ENCODE measurements around the gene ITPRIPL1. TPM values are rescaled to one million over a fixed set of nuclear protein-coding genes. Genes with fewer than 3 reads are reported as not detected.

ITPRIPL1 gene
- polyA plus RNA-seq, 1 donor from 2014 or later = not detected

DNA sequence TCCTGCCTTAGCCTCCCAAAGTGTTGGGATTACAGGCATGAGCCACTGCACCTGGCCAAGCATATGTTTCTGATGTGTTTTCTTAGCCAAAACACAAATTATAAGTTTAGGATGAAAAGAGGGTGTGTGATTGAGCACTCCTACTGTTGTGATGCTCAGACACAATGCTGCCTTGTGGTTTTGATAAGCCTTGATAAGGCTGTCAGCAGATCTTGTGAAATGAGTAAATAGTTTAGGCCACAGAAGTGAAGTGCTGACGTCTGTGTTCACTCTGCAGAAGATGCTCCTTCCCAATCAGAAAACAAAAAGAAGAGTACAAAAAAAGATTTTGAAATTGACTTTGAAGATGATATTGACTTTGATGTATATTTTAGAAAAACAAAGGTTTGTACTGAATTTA lies 34.7 kb downstream of the ITPRIPL1 start:
- Histone ChIP-seq H4K20me1 (ENCODE audit: insufficient read depth) (no peaks in the 10 kb centered on the region), H3K9ac (ENCODE audit: low read length) (no peak overlapping the region), H3K9me2 (ENCODE audit: insufficient read depth, low read length) (no peaks in the 10 kb centered on the region), H3K27me3 (ENCODE audit: insufficient read depth, low read depth, low read length) (no peaks in the 10 kb centered on the region), H3K79me2 (replicated peaks; ENCODE audit: insufficient read depth, low read length) (no peaks in the 10 kb centered on the region), H3K27ac (ENCODE audit: low read length) (no peak overlapping the region), H3K36me3 (ENCODE audit: insufficient read depth, low read length) (no peaks in the 10 kb centered on the region), H3F3A (ENCODE audit: insufficient read depth, low read length, poor library complexity, severe bottlenecking) (no peaks in the 10 kb centered on the region), H2AFZ (ENCODE audit: low read depth, low read length) (no peak overlapping the region), H3K9me3 (ENCODE audit: low read length) (no peaks in the 10 kb centered on the region), H3K4me3 (ENCODE audit: low read length) (no peak overlapping the region), H3K4me2 (ENCODE audit: low read length) (no peak overlapping the region)
- no peak for TF ChIP-seq EP300 (conservative IDR thresholded peaks at IDR 0.05; ENCODE audit: poor library complexity, severe bottlenecking)
- no peak for TF ChIP-seq RAD21 (conservative IDR thresholded peaks at IDR 0.05)
- TF ChIP-seq, protein P1, sequence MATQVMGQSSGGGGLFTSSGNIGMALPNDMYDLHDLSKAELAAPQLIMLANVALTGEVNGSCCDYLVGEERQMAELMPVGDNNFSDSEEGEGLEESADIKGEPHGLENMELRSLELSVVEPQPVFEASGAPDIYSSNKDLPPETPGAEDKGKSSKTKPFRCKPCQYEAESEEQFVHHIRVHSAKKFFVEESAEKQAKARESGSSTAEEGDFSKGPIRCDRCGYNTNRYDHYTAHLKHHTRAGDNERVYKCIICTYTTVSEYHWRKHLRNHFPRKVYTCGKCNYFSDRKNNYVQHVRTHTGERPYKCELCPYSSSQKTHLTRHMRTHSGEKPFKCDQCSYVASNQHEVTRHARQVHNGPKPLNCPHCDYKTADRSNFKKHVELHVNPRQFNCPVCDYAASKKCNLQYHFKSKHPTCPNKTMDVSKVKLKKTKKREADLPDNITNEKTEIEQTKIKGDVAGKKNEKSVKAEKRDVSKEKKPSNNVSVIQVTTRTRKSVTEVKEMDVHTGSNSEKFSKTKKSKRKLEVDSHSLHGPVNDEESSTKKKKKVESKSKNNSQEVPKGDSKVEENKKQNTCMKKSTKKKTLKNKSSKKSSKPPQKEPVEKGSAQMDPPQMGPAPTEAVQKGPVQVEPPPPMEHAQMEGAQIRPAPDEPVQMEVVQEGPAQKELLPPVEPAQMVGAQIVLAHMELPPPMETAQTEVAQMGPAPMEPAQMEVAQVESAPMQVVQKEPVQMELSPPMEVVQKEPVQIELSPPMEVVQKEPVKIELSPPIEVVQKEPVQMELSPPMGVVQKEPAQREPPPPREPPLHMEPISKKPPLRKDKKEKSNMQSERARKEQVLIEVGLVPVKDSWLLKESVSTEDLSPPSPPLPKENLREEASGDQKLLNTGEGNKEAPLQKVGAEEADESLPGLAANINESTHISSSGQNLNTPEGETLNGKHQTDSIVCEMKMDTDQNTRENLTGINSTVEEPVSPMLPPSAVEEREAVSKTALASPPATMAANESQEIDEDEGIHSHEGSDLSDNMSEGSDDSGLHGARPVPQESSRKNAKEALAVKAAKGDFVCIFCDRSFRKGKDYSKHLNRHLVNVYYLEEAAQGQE (IDR thresholded peaks at IDR 0.05; ENCODE audit: borderline replicate concordance) = no peak
- TF ChIP-seq SMC3 (conservative IDR thresholded peaks at IDR 0.05; ENCODE audit: poor library complexity) = no peak
- no peak for TF ChIP-seq EZH2 (IDR thresholded peaks at IDR 0.05; ENCODE audit: borderline replicate concordance, insufficient read depth, low read length, poor library complexity, severe bottlenecking)
- no peak for TF ChIP-seq POLR2AphosphoS5 (IDR thresholded peaks at IDR 0.05)
- no peak for TF ChIP-seq MXI1 (conservative IDR thresholded peaks at IDR 0.05; ENCODE audit: poor library complexity, severe bottlenecking)
- TF ChIP-seq, protein P2, sequence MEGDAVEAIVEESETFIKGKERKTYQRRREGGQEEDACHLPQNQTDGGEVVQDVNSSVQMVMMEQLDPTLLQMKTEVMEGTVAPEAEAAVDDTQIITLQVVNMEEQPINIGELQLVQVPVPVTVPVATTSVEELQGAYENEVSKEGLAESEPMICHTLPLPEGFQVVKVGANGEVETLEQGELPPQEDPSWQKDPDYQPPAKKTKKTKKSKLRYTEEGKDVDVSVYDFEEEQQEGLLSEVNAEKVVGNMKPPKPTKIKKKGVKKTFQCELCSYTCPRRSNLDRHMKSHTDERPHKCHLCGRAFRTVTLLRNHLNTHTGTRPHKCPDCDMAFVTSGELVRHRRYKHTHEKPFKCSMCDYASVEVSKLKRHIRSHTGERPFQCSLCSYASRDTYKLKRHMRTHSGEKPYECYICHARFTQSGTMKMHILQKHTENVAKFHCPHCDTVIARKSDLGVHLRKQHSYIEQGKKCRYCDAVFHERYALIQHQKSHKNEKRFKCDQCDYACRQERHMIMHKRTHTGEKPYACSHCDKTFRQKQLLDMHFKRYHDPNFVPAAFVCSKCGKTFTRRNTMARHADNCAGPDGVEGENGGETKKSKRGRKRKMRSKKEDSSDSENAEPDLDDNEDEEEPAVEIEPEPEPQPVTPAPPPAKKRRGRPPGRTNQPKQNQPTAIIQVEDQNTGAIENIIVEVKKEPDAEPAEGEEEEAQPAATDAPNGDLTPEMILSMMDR (IDR thresholded peaks at IDR 0.05; ENCODE audit: poor library complexity, severe bottlenecking) = no peak
- TF ChIP-seq TAF1 (IDR thresholded peaks at IDR 0.05; ENCODE audit: low read depth) = no peak

DNA sequence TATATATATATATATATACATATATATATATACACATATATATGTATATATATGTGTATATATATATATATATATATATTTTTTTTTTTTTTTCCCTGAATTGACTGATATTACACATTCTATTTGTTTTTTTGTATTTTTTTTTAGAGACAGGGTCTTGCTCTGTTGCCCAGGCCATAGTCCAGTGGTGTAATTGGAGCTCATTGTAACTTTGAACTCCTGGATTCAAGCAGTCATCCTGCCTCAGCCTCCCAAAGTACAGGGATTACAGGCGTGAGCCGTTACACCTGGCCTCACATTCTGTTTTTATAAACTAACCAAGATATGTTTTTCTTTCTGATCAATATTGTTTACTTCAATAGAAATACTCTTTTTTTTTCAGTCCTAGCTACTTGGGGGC lies 36.6 kb downstream of the ITPRIPL1 start:
- H3K79me2 ChIP-seq (replicated peaks; ENCODE audit: insufficient read depth, low read length) = no peaks in the 10 kb centered on the region
- no peaks in the 10 kb centered on the region for H4K20me1 ChIP-seq (ENCODE audit: insufficient read depth)
- no peak overlapping the region for H3K27ac ChIP-seq (ENCODE audit: low read length)
- H3K4me2 ChIP-seq (ENCODE audit: low read length) = no peak overlapping the region
- H3K27me3 ChIP-seq (ENCODE audit: insufficient read depth, low read depth, low read length) = no peaks in the 10 kb centered on the region
- H3K4me3 ChIP-seq (ENCODE audit: low read length) = no peak overlapping the region
- no peak overlapping the region for H3K9ac ChIP-seq (ENCODE audit: low read length)
- H3K36me3 ChIP-seq (ENCODE audit: insufficient read depth, low read length) = no peaks in the 10 kb centered on the region
- H3F3A ChIP-seq (ENCODE audit: insufficient read depth, low read length, poor library complexity, severe bottlenecking) = no peaks in the 10 kb centered on the region
- no peak overlapping the region for H2AFZ ChIP-seq (ENCODE audit: low read depth, low read length)
- H3K9me2 ChIP-seq (ENCODE audit: insufficient read depth, low read length) = no peaks in the 10 kb centered on the region
- H3K9me3 ChIP-seq (ENCODE audit: low read length) = no peaks in the 10 kb centered on the region
- TF ChIP-seq EZH2 (IDR thresholded peaks at IDR 0.05; ENCODE audit: borderline replicate concordance, insufficient read depth, low read length, poor library complexity, severe bottlenecking) (no peak), TAF1 (IDR thresholded peaks at IDR 0.05; ENCODE audit: low read depth) (no peak), RAD21 (conservative IDR thresholded peaks at IDR 0.05) (no peak), SMC3 (conservative IDR thresholded peaks at IDR 0.05; ENCODE audit: poor library complexity) (no peak), EP300 (conservative IDR thresholded peaks at IDR 0.05; ENCODE audit: poor library complexity, severe bottlenecking) (no peak), MXI1 (conservative IDR thresholded peaks at IDR 0.05; ENCODE audit: poor library complexity, severe bottlenecking) (no peak), POLR2AphosphoS5 (IDR thresholded peaks at IDR 0.05) (no peak)
- TF ChIP-seq, protein P1 (IDR thresholded peaks at IDR 0.05; ENCODE audit: borderline replicate concordance) = no peak
- TF ChIP-seq, protein P2 (IDR thresholded peaks at IDR 0.05; ENCODE audit: poor library complexity, severe bottlenecking) = no peak

Data from neural cell (in vitro differentiated cells).